Heart left ventricle (tissue), 13 donors: ENCODE results near the gene HES6.

ENCODE experiments used
- POLR2A ChIP-seq, 2 donors: fragments of 450-650 bp; IDR thresholded peaks; one replicate each; pipeline ENCODE4 v1.6.1; 2017; ENCODE audit warnings: antibody characterized with exemption in 2 of 2, mild to moderate bottlenecking in 2 of 2, moderate library complexity in 2 of 2
- TF ChIP-seq, protein P1 (sequence below), 12 donors: fragments of 200-600 bp; sonication (generic) in 4 of 12; IDR thresholded peaks; one replicate each; pipeline versions ENCODE4 v1.5.0 to v1.8.0; 2018 to 2022; ENCODE audit warnings: antibody characterized with exemption in 12 of 12, mild to moderate bottlenecking in 5 of 12
- donor health status: ischemic (EF 13 %, LVEDD 7.1; RV severe dilation, severe dysfunction).
- donor health status: DM: no; HTN: yes; CAD: no.
- donor health status: DM: no; HTN: no; CAD: no.
- donor health status: ischemic (EF 25% LVEDD 6.9; RV normal size, moderate dysfunction).
- donor health status: ischemic (EF 25% LVEDD 5.7; RV mildly dilated, moderate dysfunction).
- donor health status: ischemic (EF 35%, LVEDD 5.7; RV mildly dilated, moderate dysfunction).
- donor health status: nonischemic (EF 11% LVEDD 7.7; RV severe dilation, severe dysfunction).
- donor health status: DM: yes; HTN: yes; CAD: no.
- donor health status: PGD.
- donor health status: ischemic (EF 29% LVEDD 5.4; RV normal size, mild dysfunction).
- donor health status: nonischemic (EF 23%, LVEDD 6.1; RV moderate dilation, normal function).

DNA sequence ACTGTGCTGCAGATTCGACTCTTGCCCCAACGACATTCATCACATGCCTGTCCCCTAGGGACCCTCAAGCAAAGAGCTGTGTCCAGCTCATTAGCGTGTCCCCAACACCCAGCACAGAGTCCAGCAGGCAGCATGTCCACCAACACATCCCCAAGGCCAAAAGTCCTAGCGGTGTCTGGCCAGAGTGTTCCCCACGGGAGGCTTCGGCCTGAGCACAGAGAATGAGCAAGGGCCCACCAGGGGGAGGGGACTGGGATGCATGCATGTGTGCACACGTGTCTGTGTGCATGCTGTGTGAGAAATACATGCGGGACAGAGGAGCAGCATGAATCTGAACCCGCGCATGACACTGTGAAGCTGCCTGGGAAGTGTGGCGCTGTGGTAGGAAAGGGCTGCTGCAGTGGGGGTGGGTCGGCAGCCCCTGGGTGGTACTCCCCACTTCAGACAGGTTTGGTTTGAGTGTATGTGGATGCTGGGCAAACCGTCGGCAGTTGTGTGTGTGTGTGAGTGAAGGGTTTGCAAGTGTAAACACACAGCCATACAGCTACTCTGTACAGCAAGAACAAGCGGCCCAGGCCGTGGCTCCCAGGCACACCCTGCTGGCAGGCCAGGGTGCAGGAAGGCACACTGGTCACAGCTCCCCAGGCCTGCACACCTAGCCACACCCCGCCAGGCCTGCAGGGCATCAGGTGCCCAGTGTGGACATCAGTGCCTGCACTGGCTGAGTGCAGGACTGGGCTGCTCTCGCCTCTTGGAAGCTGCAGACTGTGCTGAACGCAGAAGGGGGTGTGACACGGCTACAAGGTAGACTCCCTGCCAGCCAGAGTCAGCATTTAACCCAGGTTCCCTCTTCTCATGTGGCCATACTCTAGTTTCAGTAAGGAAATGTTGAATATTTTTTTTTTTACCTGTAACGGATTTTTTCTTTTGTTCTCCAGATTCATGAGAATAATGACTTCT is 19.5 kb upstream of the HES6 start:
- TF ChIP-seq, protein P1, sequence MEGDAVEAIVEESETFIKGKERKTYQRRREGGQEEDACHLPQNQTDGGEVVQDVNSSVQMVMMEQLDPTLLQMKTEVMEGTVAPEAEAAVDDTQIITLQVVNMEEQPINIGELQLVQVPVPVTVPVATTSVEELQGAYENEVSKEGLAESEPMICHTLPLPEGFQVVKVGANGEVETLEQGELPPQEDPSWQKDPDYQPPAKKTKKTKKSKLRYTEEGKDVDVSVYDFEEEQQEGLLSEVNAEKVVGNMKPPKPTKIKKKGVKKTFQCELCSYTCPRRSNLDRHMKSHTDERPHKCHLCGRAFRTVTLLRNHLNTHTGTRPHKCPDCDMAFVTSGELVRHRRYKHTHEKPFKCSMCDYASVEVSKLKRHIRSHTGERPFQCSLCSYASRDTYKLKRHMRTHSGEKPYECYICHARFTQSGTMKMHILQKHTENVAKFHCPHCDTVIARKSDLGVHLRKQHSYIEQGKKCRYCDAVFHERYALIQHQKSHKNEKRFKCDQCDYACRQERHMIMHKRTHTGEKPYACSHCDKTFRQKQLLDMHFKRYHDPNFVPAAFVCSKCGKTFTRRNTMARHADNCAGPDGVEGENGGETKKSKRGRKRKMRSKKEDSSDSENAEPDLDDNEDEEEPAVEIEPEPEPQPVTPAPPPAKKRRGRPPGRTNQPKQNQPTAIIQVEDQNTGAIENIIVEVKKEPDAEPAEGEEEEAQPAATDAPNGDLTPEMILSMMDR (IDR thresholded peaks at IDR 0.05): no peak
- no peak for TF ChIP-seq POLR2A (IDR thresholded peaks at IDR 0.05)
